ENCODE data around the gene KCNK18.

The KCNK18 gene

DNA sequence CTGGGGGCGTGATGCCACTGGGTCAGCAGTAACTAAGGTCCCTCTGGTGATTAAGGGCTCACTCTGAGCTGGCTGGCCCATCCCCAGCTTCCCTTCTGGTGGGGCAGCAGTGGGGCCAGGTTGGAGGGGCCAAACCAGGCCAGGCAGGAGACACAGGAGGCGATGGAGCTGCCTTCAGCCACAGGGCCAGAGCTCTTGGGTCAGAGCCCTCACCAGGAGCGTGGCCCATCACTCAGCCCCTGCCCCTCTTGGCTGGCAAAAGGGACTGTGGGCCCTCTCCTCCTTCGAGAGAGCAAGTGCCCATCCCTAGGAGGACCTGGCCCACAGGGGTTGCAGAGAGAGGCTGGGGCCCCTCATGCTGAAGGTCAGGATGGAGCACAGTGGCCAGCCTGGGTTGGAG, 4.5 kb downstream of the KCNK18 start:
- H3K36me3 ChIP-seq (ENCODE audit: control insufficient read depth, insufficient read depth, low read length), result no peaks in the 10 kb centered on the region
- H3K4me3 ChIP-seq (ENCODE audit: low read depth, low read length), result no peak overlapping the region
- no peak overlapping the region for H3K9ac ChIP-seq (ENCODE audit: low read length)
- H3K4me1 ChIP-seq (ENCODE audit: control insufficient read depth, insufficient read depth, low read length), result peaks cover 4% of the 10 kb centered on the region
- no peaks in the 10 kb centered on the region for H3K27me3 ChIP-seq (ENCODE audit: control insufficient read depth, insufficient read depth, low read length)
- peaks cover 7% of the 10 kb centered on the region; the same call in 1 of the 2 replicates for H3K9me3 ChIP-seq (ENCODE audit: control insufficient read depth, insufficient read depth, low read depth, low read length)
- H3K27ac ChIP-seq (ENCODE audit: low read depth, low read length), result no peak overlapping the region

DNA sequence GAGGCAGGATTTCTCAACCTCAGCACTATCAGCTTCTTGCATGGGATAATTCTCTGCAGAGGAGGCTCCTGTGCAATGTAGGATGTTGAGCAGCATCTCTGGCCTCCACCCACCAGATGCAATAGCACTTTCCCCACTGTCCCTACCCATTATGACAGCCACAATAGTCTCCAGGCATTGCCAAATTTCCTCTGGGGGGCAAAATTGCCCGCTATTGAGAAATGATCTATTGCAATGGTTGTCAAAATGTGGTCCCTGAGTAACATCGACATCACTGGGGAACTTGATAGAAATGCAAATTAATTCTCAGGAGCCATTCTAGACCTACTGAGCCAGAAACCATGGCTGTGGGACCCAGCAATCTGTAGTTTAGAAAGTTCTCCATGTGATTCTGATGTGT, 7.0 kb downstream of the KCNK18 start:
- H3K4me1 ChIP-seq (ENCODE audit: control insufficient read depth, insufficient read depth, low read length), result no peaks in the 10 kb centered on the region
- no peak overlapping the region for H3K27ac ChIP-seq (ENCODE audit: low read depth, low read length)
- H3K9ac ChIP-seq (ENCODE audit: low read length), result no peak overlapping the region
- H3K9me3 ChIP-seq (ENCODE audit: control insufficient read depth, insufficient read depth, low read depth, low read length), result peaks cover 7% of the 10 kb centered on the region; the same call in 1 of the 2 replicates
- no peak overlapping the region for H3K4me3 ChIP-seq (ENCODE audit: low read depth, low read length)
- no peaks in the 10 kb centered on the region for H3K36me3 ChIP-seq (ENCODE audit: control insufficient read depth, insufficient read depth, low read length)
- H3K27me3 ChIP-seq (ENCODE audit: control insufficient read depth, insufficient read depth, low read length), result no peaks in the 10 kb centered on the region

DNA sequence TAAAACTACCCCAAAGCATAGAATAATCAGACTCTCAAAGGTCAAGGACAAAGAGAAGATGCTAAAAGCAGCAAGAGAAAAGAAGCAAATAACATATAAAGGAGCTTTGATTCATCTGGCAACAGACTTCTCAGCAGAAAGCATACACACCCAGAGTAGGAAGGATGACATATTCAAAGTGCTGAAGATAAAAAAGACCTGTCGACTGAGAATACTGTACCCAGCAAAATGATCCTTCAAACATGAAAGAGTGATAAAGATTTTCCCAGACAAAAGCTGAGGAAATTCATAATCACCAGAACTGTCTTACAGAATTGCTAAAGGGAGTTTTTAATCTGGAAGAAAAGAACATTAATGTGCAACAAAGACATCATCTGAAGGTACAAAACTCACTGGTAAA, 14.9 kb downstream of the KCNK18 start:
- H3K27me3 ChIP-seq (ENCODE audit: control insufficient read depth, insufficient read depth, low read length), result peaks cover 32% of the 10 kb centered on the region

GRCh38 chr10:117214401-117214800, 17.1 kb downstream of the KCNK18 start:
- H3K36me3 ChIP-seq (ENCODE audit: control insufficient read depth, insufficient read depth, low read length), result no peaks in the 10 kb centered on the region
- H3K9ac ChIP-seq (ENCODE audit: low read length), result no peak overlapping the region
- peaks cover 8% of the 10 kb centered on the region; the same call in 1 of the 2 replicates for H3K4me1 ChIP-seq (ENCODE audit: control insufficient read depth, insufficient read depth, low read length)
- peaks cover 10% of the 10 kb centered on the region for H3K9me3 ChIP-seq (ENCODE audit: control insufficient read depth, insufficient read depth, low read depth, low read length)
- no peak overlapping the region for H3K27ac ChIP-seq (ENCODE audit: low read depth, low read length)
- no peak overlapping the region for H3K4me3 ChIP-seq (ENCODE audit: low read depth, low read length)
- H3K27me3 ChIP-seq (ENCODE audit: control insufficient read depth, insufficient read depth, low read length), result peaks cover 49% of the 10 kb centered on the region

More for the DNA sequence above, 14.9 kb downstream of the KCNK18 start:
- no peaks in the 10 kb centered on the region for H3K36me3 ChIP-seq (ENCODE audit: control insufficient read depth, insufficient read depth, low read length)
- no peak overlapping the region for H3K27ac ChIP-seq (ENCODE audit: low read depth, low read length)
- H3K9me3 ChIP-seq (ENCODE audit: control insufficient read depth, insufficient read depth, low read depth, low read length), result peaks cover 10% of the 10 kb centered on the region
- no peak overlapping the region for H3K9ac ChIP-seq (ENCODE audit: low read length)
- no peak overlapping the region for H3K4me3 ChIP-seq (ENCODE audit: low read depth, low read length)
- H3K4me1 ChIP-seq (ENCODE audit: control insufficient read depth, insufficient read depth, low read length), result peaks cover 3% of the 10 kb centered on the region; the same call in 1 of the 2 replicates

- Histone ChIP-seq H3K4me3 (ENCODE audit: low read depth, low read length) (no peak overlapping the region), H3K27me3 (ENCODE audit: control insufficient read depth, insufficient read depth, low read length) (peaks cover 49% of the 10 kb centered on the region), H3K27ac (ENCODE audit: low read depth, low read length) (no peak overlapping the region), H3K36me3 (ENCODE audit: control insufficient read depth, insufficient read depth, low read length) (no peaks in the 10 kb centered on the region), H3K9ac (ENCODE audit: low read length) (no peak overlapping the region), H3K4me1 (ENCODE audit: control insufficient read depth, insufficient read depth, low read length) (peaks cover 8% of the 10 kb centered on the region; the same call in 1 of the 2 replicates), H3K9me3 (ENCODE audit: control insufficient read depth, insufficient read depth, low read depth, low read length) (peaks cover 10% of the 10 kb centered on the region)
Measured at GRCh38 chr10:117215079-117215478, 17.8 kb downstream of the KCNK18 start.

- Histone ChIP-seq H3K4me1 (ENCODE audit: control insufficient read depth, insufficient read depth, low read length) (peaks cover 8% of the 10 kb centered on the region; the same call in 1 of the 2 replicates), H3K27me3 (ENCODE audit: control insufficient read depth, insufficient read depth, low read length) (peaks cover 49% of the 10 kb centered on the region), H3K4me3 (ENCODE audit: low read depth, low read length) (peak overlapping the region; percentile 63)
Measured at GRCh38 chr10:117216028-117216427, 18.7 kb downstream of the KCNK18 start.

GRCh38 chr10:117216611-117217195, 19.4 kb downstream of the KCNK18 start:
- Histone ChIP-seq H3K36me3 (ENCODE audit: control insufficient read depth, insufficient read depth, low read length) (no peaks in the 10 kb centered on the region), H3K4me1 (ENCODE audit: control insufficient read depth, insufficient read depth, low read length) (peaks cover 11% of the 10 kb centered on the region; the same call in 1 of the 2 replicates), H3K27me3 (ENCODE audit: control insufficient read depth, insufficient read depth, low read length) (peaks cover 49% of the 10 kb centered on the region), H3K27ac (ENCODE audit: low read depth, low read length) (no peak overlapping the region), H3K9me3 (ENCODE audit: control insufficient read depth, insufficient read depth, low read depth, low read length) (peaks cover 3% of the 10 kb centered on the region; the same call in 1 of the 2 replicates), H3K4me3 (ENCODE audit: low read depth, low read length) (peak overlapping the region; percentile 63), H3K9ac (ENCODE audit: low read length) (peak overlapping the region; percentile 32)

More at GRCh38 chr10:117216028-117216427, 18.7 kb downstream of the KCNK18 start:
- Histone ChIP-seq H3K9me3 (ENCODE audit: control insufficient read depth, insufficient read depth, low read depth, low read length) (peaks cover 8% of the 10 kb centered on the region), H3K9ac (ENCODE audit: low read length) (no peak overlapping the region), H3K27ac (ENCODE audit: low read depth, low read length) (no peak overlapping the region), H3K36me3 (ENCODE audit: control insufficient read depth, insufficient read depth, low read length) (no peaks in the 10 kb centered on the region)

- Histone ChIP-seq H3K4me1 (ENCODE audit: control insufficient read depth, insufficient read depth, low read length) (peaks cover 11% of the 10 kb centered on the region; the same call in 1 of the 2 replicates), H3K4me3 (ENCODE audit: low read depth, low read length) (peak overlapping the region; percentile 63), H3K9me3 (ENCODE audit: control insufficient read depth, insufficient read depth, low read depth, low read length) (peaks cover 3% of the 10 kb centered on the region; the same call in 1 of the 2 replicates), H3K36me3 (ENCODE audit: control insufficient read depth, insufficient read depth, low read length) (no peaks in the 10 kb centered on the region), H3K27me3 (ENCODE audit: control insufficient read depth, insufficient read depth, low read length) (peaks cover 49% of the 10 kb centered on the region), H3K27ac (ENCODE audit: low read depth, low read length) (no peak overlapping the region), H3K9ac (ENCODE audit: low read length) (peak overlapping the region; percentile 32)
Measured at GRCh38 chr10:117217196-117217761, 20.0 kb downstream of the KCNK18 start.

- H3K27ac ChIP-seq (ENCODE audit: low read depth, low read length), result no peak overlapping the region
- H3K36me3 ChIP-seq (ENCODE audit: control insufficient read depth, insufficient read depth, low read length), result no peaks in the 10 kb centered on the region
- no peak overlapping the region for H3K4me3 ChIP-seq (ENCODE audit: low read depth, low read length)
- no peaks in the 10 kb centered on the region for H3K9me3 ChIP-seq (ENCODE audit: control insufficient read depth, insufficient read depth, low read depth, low read length)
- H3K27me3 ChIP-seq (ENCODE audit: control insufficient read depth, insufficient read depth, low read length), result peaks cover 49% of the 10 kb centered on the region
- no peak overlapping the region for H3K9ac ChIP-seq (ENCODE audit: low read length)
- H3K4me1 ChIP-seq (ENCODE audit: control insufficient read depth, insufficient read depth, low read length), result peaks cover 11% of the 10 kb centered on the region; the same call in 1 of the 2 replicates
Measured at GRCh38 chr10:117218654-117219053, 21.4 kb downstream of the KCNK18 start.

DNA sequence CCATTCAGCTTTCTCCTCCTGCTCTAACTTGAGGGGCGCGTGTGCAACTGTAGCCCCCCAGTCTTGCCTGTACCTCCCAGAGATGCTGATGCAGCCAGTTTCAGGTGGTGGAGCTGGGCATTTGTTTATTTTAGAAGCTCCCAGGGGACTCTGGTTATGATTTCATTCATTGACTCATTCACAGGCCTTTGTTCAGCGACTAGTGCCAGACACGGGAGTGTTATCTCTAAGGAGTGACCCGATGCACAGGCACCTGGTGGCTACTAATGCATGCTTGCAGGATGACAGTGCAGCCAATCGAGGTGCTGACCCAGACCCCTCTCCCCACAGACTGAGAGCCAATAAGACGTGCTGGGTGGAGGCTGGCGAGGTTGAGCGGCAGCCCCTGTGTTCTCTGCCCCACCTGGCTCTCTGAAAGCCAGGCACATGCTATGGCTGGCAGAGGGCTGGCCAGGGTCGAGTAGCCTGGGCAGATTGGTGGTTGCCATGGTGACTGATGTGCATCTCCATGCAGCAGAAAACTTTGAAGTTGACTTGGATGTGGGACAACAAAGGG, 23.9 kb downstream of the KCNK18 start:
- Histone ChIP-seq H3K9ac (ENCODE audit: low read length) (no peak overlapping the region), H3K4me1 (ENCODE audit: control insufficient read depth, insufficient read depth, low read length) (peaks cover 11% of the 10 kb centered on the region; the same call in 1 of the 2 replicates), H3K4me3 (ENCODE audit: low read depth, low read length) (no peak overlapping the region), H3K9me3 (ENCODE audit: control insufficient read depth, insufficient read depth, low read depth, low read length) (0 out of 2 replicates have a peak, but pooled peaks cover 2% of the 10 kb centered on the region), H3K27ac (ENCODE audit: low read depth, low read length) (no peak overlapping the region), H3K36me3 (ENCODE audit: control insufficient read depth, insufficient read depth, low read length) (no peaks in the 10 kb centered on the region), H3K27me3 (ENCODE audit: control insufficient read depth, insufficient read depth, low read length) (peaks cover 26% of the 10 kb centered on the region)

DNA sequence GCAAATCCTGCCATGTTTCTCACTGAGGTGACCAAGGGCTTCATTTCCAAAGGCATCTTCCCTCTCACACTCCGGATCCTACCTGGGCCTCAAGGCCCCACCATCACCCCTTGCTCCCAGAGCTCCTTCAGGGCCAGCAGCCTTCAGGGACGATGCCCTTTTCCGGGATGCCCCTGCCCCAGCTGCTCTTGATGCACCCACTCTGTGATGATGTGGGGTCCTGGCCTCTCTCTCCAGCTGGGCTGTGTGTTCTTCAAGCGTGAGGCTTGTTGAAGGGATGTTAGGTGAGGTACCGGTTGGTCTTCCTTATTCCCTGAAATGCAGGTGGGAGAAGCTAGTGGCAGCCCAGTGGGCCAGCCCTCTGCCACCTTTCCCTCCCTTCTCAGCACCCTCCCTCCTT, 25.3 kb downstream of the KCNK18 start:
- H3K4me1 ChIP-seq (ENCODE audit: control insufficient read depth, insufficient read depth, low read length), result peaks cover 4% of the 10 kb centered on the region; the same call in 1 of the 2 replicates
- 0 out of 2 replicates have a peak, but pooled peaks cover 2% of the 10 kb centered on the region for H3K9me3 ChIP-seq (ENCODE audit: control insufficient read depth, insufficient read depth, low read depth, low read length)
- H3K27ac ChIP-seq (ENCODE audit: low read depth, low read length), result no peak overlapping the region
- peaks cover 13% of the 10 kb centered on the region for H3K27me3 ChIP-seq (ENCODE audit: control insufficient read depth, insufficient read depth, low read length)
- no peaks in the 10 kb centered on the region for H3K36me3 ChIP-seq (ENCODE audit: control insufficient read depth, insufficient read depth, low read length)
- H3K4me3 ChIP-seq (ENCODE audit: low read depth, low read length), result no peak overlapping the region
- no peak overlapping the region for H3K9ac ChIP-seq (ENCODE audit: low read length)
